Coronary artery (tissue), 2 donors: ENCODE results near the gene DRGX.

Source experiments
- DNase-seq: peaks from one replicate; pipeline ENCODE4 v3.0.0-alpha.2; 2017; ENCODE audit warnings: low spot score
- H3K27ac ChIP-seq, 2 donors: fragments of 200-600 bp; sonication (generic); one replicate each; pipeline ENCODE4 v1.5.1; 2016 to 2019
- H3K4me3 ChIP-seq: fragments of 200-600 bp; sonication (generic); 2 replicates; pipeline ENCODE4 v1.5.1; 2016; ENCODE audit warnings: mild to moderate bottlenecking, moderate library complexity
- TF ChIP-seq, protein P1 (sequence below): fragments of 200-600 bp; sonication (generic); IDR thresholded peaks from one replicate; pipeline ENCODE4 v1.5.1; 2019; ENCODE audit warnings: antibody characterized with exemption

The DRGX gene

DNA sequence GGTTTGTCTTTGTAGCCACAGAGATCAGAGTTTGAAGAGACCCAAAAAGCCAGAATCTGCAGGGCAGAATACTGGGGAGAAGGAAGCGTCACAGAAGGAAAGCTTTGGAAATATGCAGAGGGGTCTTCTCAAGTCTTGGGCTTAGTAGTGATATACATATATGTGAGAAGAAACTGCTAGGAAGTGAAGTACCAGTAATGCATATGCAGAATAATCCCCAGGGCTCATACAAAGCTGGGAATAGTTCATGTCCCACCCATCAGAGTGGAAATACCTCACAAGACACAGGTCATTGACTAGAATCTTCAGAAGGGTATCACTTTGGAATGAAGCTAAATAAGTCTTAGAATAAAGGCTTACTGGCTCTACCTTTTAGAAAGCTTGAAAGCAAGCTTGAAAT lies 57.3 kb downstream of the DRGX start:
- no peak overlapping the region for H3K27ac ChIP-seq
- no peak for DNase-seq
- TF ChIP-seq, protein P1, sequence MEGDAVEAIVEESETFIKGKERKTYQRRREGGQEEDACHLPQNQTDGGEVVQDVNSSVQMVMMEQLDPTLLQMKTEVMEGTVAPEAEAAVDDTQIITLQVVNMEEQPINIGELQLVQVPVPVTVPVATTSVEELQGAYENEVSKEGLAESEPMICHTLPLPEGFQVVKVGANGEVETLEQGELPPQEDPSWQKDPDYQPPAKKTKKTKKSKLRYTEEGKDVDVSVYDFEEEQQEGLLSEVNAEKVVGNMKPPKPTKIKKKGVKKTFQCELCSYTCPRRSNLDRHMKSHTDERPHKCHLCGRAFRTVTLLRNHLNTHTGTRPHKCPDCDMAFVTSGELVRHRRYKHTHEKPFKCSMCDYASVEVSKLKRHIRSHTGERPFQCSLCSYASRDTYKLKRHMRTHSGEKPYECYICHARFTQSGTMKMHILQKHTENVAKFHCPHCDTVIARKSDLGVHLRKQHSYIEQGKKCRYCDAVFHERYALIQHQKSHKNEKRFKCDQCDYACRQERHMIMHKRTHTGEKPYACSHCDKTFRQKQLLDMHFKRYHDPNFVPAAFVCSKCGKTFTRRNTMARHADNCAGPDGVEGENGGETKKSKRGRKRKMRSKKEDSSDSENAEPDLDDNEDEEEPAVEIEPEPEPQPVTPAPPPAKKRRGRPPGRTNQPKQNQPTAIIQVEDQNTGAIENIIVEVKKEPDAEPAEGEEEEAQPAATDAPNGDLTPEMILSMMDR: no peak
- H3K4me3 ChIP-seq: no peak overlapping the region

DNA sequence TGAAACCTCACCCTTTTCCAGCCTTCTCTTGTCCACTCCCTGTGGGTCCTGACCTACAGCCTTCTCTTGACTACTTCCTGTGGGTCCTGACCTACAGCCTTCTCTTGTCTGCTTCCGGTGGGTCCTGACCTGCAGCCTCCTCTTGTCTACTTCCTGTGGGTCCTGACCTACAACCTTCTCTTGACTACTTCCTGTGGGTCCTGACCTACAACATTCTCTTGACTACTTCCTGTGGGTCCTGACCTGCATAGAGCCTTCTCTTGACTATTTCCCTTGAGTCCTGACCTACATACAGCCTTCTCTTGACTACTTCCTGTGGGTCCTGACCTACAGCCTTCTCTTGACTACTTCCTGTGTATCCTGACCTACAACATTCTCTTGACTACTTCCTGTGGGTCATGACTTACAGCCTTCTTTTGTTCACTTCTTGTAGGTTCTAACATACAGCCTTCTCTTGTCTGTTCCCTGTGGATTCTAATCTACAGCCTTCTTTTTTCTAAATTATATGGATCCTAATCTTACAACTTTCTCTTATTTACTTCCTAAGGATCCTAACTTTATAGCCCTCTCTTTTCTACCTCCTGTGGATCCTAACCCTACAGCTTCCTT lies 60.4 kb downstream of the DRGX start:
- H3K27ac ChIP-seq: no peak overlapping the region
- no peak for DNase-seq
- no peak overlapping the region for H3K4me3 ChIP-seq
- TF ChIP-seq, protein P1: no peak

DNA sequence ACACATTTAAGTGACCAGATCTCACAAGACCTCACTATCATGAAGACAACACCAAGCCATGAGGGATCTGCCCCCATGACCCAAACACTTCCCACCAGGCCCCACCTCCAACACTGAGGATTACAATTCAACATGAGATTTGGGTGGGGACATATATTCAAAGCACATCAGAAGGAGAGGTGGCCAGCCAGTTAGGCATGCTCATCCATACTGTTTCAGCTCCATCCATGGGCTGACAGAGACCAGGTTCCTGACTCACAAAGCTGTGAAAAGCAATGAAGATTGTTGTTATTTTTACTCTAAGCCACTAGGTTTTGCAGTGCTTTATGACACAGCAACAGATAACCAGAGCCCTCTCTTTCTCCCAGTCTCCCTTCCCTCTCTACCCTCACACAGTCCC lies 60.9 kb downstream of the DRGX start:
- DNase-seq: no peak
- TF ChIP-seq, protein P1: no peak
- no peak overlapping the region for H3K27ac ChIP-seq
- H3K4me3 ChIP-seq: no peak overlapping the region

DNA sequence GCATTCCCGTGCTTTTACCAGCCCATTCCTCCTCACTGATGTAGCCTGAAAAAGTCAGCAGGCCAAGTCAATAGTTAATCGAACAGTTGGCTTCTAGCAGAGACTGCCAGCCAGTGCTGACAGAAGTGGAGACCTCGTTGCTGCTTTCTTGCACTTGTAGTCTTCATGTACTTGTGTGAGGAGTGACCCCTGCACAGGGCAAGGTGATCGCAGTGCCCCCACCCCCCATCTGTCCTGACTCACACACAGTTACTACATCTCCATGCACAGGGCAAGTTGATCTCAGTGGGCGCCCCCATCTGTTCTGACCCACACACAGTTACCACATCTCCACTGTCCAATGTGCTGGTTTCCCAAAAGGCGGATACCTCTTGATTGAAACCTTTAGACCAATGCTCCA lies 62.7 kb downstream of the DRGX start:
- DNase-seq: no peak
- Histone ChIP-seq H3K4me3 (no peak overlapping the region), H3K27ac (no peak overlapping the region)
- TF ChIP-seq, protein P1: no peak

- peak; percentile 53 for DNase-seq
- TF ChIP-seq, protein P1: no peak
- Histone ChIP-seq H3K4me3 (no peak overlapping the region), H3K27ac (no peak overlapping the region)
Measured at GRCh38 chr10:49332768-49333167, 63.1 kb downstream of the DRGX start.

DNA sequence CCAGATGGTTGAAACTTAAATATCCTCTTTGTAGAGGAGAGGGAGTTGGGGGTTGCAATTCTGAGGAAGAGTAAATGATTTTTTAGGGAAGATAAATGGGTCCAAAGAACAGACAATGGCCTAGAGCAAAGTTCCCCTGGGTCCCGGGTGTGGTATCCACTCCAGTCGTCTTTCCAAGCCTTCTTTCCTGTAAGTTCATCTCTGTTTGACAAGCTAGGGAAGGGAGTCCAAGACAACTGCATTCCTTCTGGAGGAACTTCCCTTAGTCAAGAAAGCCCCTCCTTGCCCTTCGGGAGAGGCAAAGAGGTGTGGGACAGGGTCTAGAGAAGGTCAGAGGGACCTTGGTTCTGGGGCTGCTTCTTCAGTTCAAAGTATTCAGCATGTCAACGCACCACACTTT lies 63.6 kb downstream of the DRGX start:
- TF ChIP-seq, protein P1: no peak
- no peak overlapping the region for H3K27ac ChIP-seq
- DNase-seq: peak; percentile 52
- H3K4me3 ChIP-seq: no peak overlapping the region

GRCh38 chr10:49331431-49331830 lies 64.5 kb downstream of the DRGX start:
- TF ChIP-seq, protein P1: no peak
- Histone ChIP-seq H3K4me3 (no peak overlapping the region), H3K27ac (no peak overlapping the region)
- DNase-seq: peak; percentile 61
